DND-41 (cell line): ENCODE data around the gene SURF6.

Experiments
- ATAC-seq: fragments of 200-7000 bp; cut with Tn5 transposase; 3 replicates; pipeline ENCODE4 v1.9.1; 2021; ENCODE audit warnings: low read depth; ENCODE audit not compliant: insufficient read depth
- DNase-seq: peaks from one replicate; pipeline ENCODE4 v3.0.0-alpha.2; 2020
- H2AFZ ChIP-seq: 2 replicates; pipeline ENCODE4 v1.6.0; 2012; ENCODE audit warnings: low read depth, low read length
- H3K27ac ChIP-seq: 2 replicates; pipeline ENCODE4 v1.5.1; 2012; ENCODE audit warnings: low read length, inconsistent platforms
- H3K27me3 ChIP-seq: fragments of 200-600 bp; sonication (generic); 2 replicates; pipeline ENCODE4 v1.6.0; 2012; ENCODE audit warnings: low read length, mild to moderate bottlenecking, inconsistent platforms; ENCODE audit not compliant: insufficient read depth, poor library complexity
- H3K36me3 ChIP-seq: 2 replicates; pipeline ENCODE4 v1.5.1; 2012; ENCODE audit warnings: low read length, inconsistent platforms; ENCODE audit not compliant: insufficient read depth
- H3K4me1 ChIP-seq: 2 replicates; pipeline ENCODE4 v1.5.1; 2012; ENCODE audit warnings: mild to moderate bottlenecking, low read length; ENCODE audit not compliant: insufficient read depth
- H3K4me2 ChIP-seq: 2 replicates; pipeline ENCODE4 v1.6.0; 2012; ENCODE audit warnings: mild to moderate bottlenecking, moderate library complexity, low read length, inconsistent platforms; ENCODE audit not compliant: insufficient read depth
- H3K4me3 ChIP-seq, 2 experiments: fragments of 200-600 bp in 1 of 2; shearing (Covaris generic) in 1 of 2; 2 replicates each; pipeline ENCODE4 v1.5.1; 2012 to 2016; ENCODE audit warnings: inconsistent platforms in 2 of 2, low read length in 2 of 2, mild to moderate bottlenecking in 2 of 2, low read depth in 1 of 2, moderate library complexity in 1 of 2
- H3K79me2 ChIP-seq: 2 replicates; pipeline ENCODE4 v1.6.0; 2012; ENCODE audit warnings: low read length, inconsistent platforms; ENCODE audit not compliant: insufficient read depth
- H3K9ac ChIP-seq: 2 replicates; pipeline ENCODE4 v1.6.0; 2012; ENCODE audit warnings: low read depth, mild to moderate bottlenecking, inconsistent platforms, low read length, moderate library complexity
- H3K9me3 ChIP-seq: 2 replicates; pipeline ENCODE4 v1.5.1; 2012; ENCODE audit warnings: low read length, moderate library complexity, mild to moderate bottlenecking, inconsistent platforms; ENCODE audit not compliant: insufficient read depth, severe bottlenecking
- H4K20me1 ChIP-seq: 2 replicates; pipeline ENCODE4 v1.6.0; 2012; ENCODE audit warnings: low read length; ENCODE audit not compliant: insufficient read depth
- EZH2 ChIP-seq: IDR thresholded peaks from 3 replicates; pipeline ENCODE4 v1.6.1; 2012; ENCODE audit warnings: borderline replicate concordance, low read depth, mild to moderate bottlenecking, moderate library complexity, low read length, inconsistent platforms; ENCODE audit not compliant: severe bottlenecking
- TF ChIP-seq, protein P1 (sequence below): IDR thresholded peaks from 2 replicates; pipeline ENCODE4 v1.5.1; 2012; ENCODE audit warnings: borderline replicate concordance, low read length, moderate library complexity, mild to moderate bottlenecking; ENCODE audit not compliant: poor library complexity, severe bottlenecking; ENCODE audit errors: extremely low read depth

Gene SURF6

DNA sequence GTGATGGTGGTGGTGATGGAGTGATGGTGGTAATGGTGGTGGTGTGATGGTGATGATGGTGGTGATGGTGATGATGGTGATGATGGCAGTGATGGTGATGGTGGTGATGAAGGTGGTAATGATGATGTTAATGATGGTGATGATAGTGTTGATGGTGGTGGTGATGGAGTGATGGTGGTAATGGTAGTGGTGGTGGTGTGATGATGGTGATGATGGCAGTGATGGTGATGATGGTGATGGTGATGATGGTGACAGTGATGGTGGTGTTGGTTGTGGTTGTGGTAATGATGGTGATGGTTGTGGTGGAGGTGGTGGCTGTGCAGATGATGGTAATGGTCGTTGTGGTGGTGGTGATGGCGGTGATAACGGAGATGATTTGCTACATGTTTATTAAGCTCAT lies 47.5 kb upstream of the SURF6 start:
- no peaks in the 10 kb centered on the region for H3K4me1 ChIP-seq
- no peak for ATAC-seq

DNA sequence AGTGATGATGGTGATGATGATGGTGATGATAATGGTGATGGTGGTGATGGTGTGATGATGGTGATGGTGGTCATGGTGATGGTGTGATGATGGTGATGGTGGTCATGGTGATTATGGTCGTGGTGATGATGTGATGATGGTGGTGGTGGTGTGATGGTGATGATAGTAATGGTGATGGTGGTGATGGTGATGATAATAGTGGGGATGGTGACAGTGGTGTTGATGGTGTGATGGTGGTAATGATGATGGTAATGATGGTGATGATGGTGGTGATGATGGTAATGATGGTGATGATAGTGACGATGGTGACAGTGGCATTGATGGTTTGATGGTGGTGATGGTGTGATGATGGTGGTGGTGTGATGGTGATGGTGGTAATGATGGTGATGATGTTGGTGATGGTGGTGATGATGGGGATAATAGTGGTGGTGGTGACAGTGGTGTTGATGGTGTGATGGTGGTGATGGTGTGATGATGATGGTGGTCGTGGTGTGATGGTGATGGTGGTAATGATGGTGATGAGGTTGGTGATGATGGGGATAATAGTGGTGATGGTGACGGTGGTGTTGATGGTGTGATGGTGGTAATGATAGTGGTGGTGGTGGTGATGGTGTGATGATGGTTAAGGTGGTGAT lies 46.6 kb upstream of the SURF6 start:
- H3K9me3 ChIP-seq, result no peaks in the 10 kb centered on the region
- no peak overlapping the region for H3K27ac ChIP-seq
- H3K4me3 ChIP-seq, result no peak overlapping the region
- no peak overlapping the region for H3K4me2 ChIP-seq
- H2AFZ ChIP-seq, result no peak overlapping the region
- H3K36me3 ChIP-seq, result no peaks in the 10 kb centered on the region
- no peaks in the 10 kb centered on the region for H4K20me1 ChIP-seq
- H3K79me2 ChIP-seq, result no peaks in the 10 kb centered on the region
- no peaks in the 10 kb centered on the region for H3K27me3 ChIP-seq
- TF ChIP-seq EZH2, result no peak
- TF ChIP-seq, protein P1, sequence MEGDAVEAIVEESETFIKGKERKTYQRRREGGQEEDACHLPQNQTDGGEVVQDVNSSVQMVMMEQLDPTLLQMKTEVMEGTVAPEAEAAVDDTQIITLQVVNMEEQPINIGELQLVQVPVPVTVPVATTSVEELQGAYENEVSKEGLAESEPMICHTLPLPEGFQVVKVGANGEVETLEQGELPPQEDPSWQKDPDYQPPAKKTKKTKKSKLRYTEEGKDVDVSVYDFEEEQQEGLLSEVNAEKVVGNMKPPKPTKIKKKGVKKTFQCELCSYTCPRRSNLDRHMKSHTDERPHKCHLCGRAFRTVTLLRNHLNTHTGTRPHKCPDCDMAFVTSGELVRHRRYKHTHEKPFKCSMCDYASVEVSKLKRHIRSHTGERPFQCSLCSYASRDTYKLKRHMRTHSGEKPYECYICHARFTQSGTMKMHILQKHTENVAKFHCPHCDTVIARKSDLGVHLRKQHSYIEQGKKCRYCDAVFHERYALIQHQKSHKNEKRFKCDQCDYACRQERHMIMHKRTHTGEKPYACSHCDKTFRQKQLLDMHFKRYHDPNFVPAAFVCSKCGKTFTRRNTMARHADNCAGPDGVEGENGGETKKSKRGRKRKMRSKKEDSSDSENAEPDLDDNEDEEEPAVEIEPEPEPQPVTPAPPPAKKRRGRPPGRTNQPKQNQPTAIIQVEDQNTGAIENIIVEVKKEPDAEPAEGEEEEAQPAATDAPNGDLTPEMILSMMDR, result no peak
- ATAC-seq (no peak), DNase-seq (no peak)
- H3K4me1 ChIP-seq, result no peaks in the 10 kb centered on the region
- H3K9ac ChIP-seq, result no peak overlapping the region

More for the DNA sequence above, 47.5 kb upstream of the SURF6 start:
- no peak for TF ChIP-seq EZH2
- TF ChIP-seq, protein P1, result no peak
- Histone ChIP-seq H3K4me3 (no peak overlapping the region), H3K27me3 (no peaks in the 10 kb centered on the region), H4K20me1 (no peaks in the 10 kb centered on the region), H3K4me2 (no peak overlapping the region), H3K36me3 (no peaks in the 10 kb centered on the region), H2AFZ (no peak overlapping the region), H3K9me3 (no peaks in the 10 kb centered on the region), H3K79me2 (no peaks in the 10 kb centered on the region), H3K9ac (no peak overlapping the region), H3K27ac (no peak overlapping the region)
- no peak for DNase-seq

DNA sequence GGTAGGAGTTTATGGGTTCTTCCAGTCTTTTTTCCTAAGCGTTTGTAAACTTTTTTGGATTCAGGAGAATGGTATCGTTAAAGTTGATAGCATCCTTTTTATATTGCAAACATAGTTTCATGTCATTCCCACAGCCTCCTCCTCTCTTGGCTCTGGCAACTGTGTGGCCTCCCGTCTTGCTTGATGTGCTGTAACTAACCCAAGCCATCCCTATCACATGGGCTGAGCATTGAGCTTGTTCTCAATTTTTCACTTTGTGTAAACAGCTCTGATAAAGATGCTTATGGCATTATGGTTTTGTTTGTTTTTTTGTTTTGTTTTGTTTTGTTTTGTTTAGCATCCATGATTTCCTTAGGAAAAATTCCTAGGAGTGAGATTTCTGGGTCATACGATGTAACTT lies 44.7 kb upstream of the SURF6 start:
- DNase-seq (no peak), ATAC-seq (no peak)
- TF ChIP-seq EZH2, result no peak
- TF ChIP-seq, protein P1, result no peak
- Histone ChIP-seq H3K27ac (no peak overlapping the region), H3K27me3 (no peaks in the 10 kb centered on the region), H3K4me3 (no peak overlapping the region), H3K36me3 (no peaks in the 10 kb centered on the region; the same call in 1 of the 2 replicates), H4K20me1 (no peaks in the 10 kb centered on the region), H3K79me2 (peaks cover 1% of the 10 kb centered on the region), H2AFZ (no peak overlapping the region), H3K4me2 (no peak overlapping the region), H3K9me3 (no peaks in the 10 kb centered on the region), H3K4me1 (peaks cover 12% of the 10 kb centered on the region), H3K9ac (no peak overlapping the region)
